ENCODE measurements around the gene CCNI. TPM values are rescaled to one million over a fixed set of nuclear protein-coding genes. Genes with fewer than 3 reads are reported as not detected.
"Not testable (repeated sequence)": the region's sequence is repeated elsewhere in the genome, so short reads cannot be mapped to it uniquely, and the experiment has no call there.

CCNI gene
- total RNA-seq, 1 donor from 2014 or later = 322 TPM

DNA sequence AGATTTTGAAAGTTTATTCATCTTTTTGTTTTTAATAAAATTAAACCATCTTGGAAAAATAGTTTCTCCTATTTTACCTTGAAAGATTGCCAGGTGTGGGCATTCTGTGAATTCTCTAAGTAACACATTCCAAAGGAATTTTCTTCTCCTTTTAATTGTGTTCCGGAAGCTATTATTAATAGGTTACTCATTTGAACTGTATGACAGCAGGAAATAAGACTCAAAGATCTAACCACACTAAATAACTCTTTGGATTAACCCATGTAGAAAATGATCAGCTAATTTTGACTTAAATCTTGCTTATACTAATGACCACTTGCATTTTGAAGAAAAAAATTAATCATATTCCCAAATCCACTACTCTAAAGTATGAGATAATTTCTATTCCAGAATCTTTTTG lies 17.6 kb upstream of the CCNI start:
- H3K27me3 Mint-ChIP-seq = no peaks in the 10 kb centered on the region
- no peak for DNase-seq (ENCODE audit: low spot score, unreplicated experiment)
- no peak overlapping the region for H3K27ac Mint-ChIP-seq
- no peaks in the 10 kb centered on the region for H3K9me3 Mint-ChIP-seq (ENCODE audit: low read depth)
- H3K4me1 Mint-ChIP-seq (ENCODE audit: low read depth) = no peaks in the 10 kb centered on the region
- H3K36me3 Mint-ChIP-seq (ENCODE audit: insufficient read depth) = no peaks in the 10 kb centered on the region
- no peak overlapping the region for H3K4me3 Mint-ChIP-seq (ENCODE audit: low read depth)
- TF ChIP-seq, protein P1, sequence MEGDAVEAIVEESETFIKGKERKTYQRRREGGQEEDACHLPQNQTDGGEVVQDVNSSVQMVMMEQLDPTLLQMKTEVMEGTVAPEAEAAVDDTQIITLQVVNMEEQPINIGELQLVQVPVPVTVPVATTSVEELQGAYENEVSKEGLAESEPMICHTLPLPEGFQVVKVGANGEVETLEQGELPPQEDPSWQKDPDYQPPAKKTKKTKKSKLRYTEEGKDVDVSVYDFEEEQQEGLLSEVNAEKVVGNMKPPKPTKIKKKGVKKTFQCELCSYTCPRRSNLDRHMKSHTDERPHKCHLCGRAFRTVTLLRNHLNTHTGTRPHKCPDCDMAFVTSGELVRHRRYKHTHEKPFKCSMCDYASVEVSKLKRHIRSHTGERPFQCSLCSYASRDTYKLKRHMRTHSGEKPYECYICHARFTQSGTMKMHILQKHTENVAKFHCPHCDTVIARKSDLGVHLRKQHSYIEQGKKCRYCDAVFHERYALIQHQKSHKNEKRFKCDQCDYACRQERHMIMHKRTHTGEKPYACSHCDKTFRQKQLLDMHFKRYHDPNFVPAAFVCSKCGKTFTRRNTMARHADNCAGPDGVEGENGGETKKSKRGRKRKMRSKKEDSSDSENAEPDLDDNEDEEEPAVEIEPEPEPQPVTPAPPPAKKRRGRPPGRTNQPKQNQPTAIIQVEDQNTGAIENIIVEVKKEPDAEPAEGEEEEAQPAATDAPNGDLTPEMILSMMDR (IDR thresholded peaks at IDR 0.05; ENCODE audit: unreplicated experiment) = no peak

DNA sequence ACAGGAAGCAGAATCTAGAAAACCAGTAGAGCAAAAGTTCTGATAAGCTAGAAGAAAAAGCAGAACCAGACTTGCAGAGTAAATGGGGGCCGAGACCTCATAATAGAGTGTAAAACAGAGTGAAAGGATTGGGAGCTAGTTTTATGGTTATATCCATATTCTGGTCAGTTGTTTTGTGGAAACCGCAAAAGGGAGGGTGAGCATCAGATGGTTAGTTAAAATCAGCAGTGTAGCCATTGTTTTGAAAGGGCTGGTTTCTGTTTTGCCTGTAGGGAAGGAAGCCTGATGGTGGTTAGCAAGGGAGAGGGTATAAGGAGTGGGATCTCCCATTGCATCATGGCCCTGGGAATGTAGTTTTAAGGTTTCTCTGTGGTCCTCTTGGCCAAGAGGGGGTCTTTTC lies 17.2 kb upstream of the CCNI start:
- Mint-ChIP-seq H3K9me3 (ENCODE audit: low read depth) (no peaks in the 10 kb centered on the region), H3K27ac (no peak overlapping the region), H3K4me1 (ENCODE audit: low read depth) (no peaks in the 10 kb centered on the region), H3K36me3 (ENCODE audit: insufficient read depth) (no peaks in the 10 kb centered on the region), H3K4me3 (ENCODE audit: low read depth) (no peak overlapping the region), H3K27me3 (no peaks in the 10 kb centered on the region)
- DNase-seq (ENCODE audit: low spot score, unreplicated experiment) = no peak
- TF ChIP-seq, protein P1 (IDR thresholded peaks at IDR 0.05; ENCODE audit: unreplicated experiment) = no peak

DNA sequence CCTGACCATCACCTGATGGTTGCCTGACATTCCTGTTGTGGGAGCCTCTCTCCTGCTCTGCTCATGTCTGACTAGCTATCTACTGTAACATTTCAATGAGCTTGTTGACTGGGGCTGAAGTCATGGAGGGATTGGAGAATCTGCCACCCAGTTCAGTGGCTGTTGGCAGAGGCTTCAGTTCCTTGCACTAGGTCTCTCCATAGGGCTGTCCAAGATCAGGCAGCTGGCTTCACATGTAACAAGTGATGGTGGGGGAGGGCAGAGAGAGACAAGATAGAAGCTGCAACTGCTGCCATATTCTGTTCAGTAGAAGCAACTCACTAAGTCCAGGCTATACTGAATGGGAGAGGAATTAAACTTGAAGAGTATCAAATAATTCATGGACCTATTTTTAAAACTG lies 14.1 kb upstream of the CCNI start:
- no peak for DNase-seq (ENCODE audit: low spot score, unreplicated experiment)
- Mint-ChIP-seq H3K4me1 (ENCODE audit: low read depth) (peaks cover 2% of the 10 kb centered on the region), H3K36me3 (ENCODE audit: insufficient read depth) (no peaks in the 10 kb centered on the region), H3K9me3 (ENCODE audit: low read depth) (no peaks in the 10 kb centered on the region), H3K27ac (no peak overlapping the region), H3K27me3 (no peaks in the 10 kb centered on the region), H3K4me3 (ENCODE audit: low read depth) (no peak overlapping the region)
- TF ChIP-seq, protein P1 (IDR thresholded peaks at IDR 0.05; ENCODE audit: unreplicated experiment) = no peak

DNA sequence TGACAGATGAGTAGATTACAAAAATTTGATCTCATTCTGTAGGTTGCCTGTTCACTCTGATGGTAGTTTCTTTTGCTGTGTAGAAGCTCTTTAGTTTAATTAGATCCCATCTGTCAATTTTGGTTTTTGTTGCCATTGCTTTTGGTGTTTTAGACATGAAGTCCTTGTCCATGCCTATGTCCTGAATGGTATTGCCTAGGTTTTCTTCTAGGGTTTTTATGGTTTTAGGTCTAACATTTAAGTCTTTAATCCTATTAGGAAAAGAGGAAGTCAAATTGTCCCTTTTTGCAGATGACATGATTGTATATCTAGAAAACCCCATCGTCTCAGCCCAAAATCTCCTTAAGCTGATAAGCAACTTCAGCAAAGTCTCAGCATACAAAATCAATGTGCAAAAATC lies 11.2 kb upstream of the CCNI start:
- not testable (repeated sequence) for H3K4me1 Mint-ChIP-seq (ENCODE audit: low read depth); H3K27me3 Mint-ChIP-seq; DNase-seq (ENCODE audit: low spot score, unreplicated experiment); H3K4me3 Mint-ChIP-seq (ENCODE audit: low read depth); H3K27ac Mint-ChIP-seq; H3K36me3 Mint-ChIP-seq (ENCODE audit: insufficient read depth); H3K9me3 Mint-ChIP-seq (ENCODE audit: low read depth)

DNA sequence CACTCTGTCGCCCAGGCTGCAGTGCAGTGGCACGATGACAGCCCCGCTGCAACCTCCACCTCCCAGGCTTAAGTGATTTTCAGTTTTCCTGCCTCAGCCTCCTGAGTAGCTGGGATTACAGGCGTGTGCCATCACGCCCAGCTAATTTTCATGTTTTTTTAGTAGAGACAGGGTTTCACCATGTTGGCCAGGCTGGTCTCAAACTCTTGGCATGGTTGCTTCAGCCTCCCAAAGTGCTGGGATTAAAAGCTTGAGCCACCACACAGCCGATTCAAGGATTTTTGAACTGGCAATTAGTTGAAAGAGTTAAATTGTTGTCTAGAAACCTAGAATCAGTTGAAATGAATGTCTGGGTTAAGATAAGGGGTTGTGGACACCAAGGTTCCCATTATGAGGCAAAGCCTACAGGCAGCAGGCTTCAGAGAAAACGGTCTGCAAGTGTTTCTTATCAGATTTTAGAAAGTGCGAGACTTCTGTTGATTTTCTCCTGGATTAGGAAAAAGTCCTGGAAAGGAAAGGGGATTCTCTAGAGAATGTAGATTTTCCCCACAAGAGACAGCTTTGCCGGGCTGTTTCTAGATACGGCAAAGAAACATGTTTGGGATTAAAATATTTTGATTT lies 8.3 kb upstream of the CCNI start:
- H3K27me3 Mint-ChIP-seq = peaks cover 3% of the 10 kb centered on the region
- no peak overlapping the region for H3K4me3 Mint-ChIP-seq (ENCODE audit: low read depth)
- no peaks in the 10 kb centered on the region for H3K9me3 Mint-ChIP-seq (ENCODE audit: low read depth)
- TF ChIP-seq, protein P1 (IDR thresholded peaks at IDR 0.05; ENCODE audit: unreplicated experiment) = no peak
- peaks cover 10% of the 10 kb centered on the region for H3K4me1 Mint-ChIP-seq (ENCODE audit: low read depth)
- DNase-seq (ENCODE audit: low spot score, unreplicated experiment) = no peak
- no peak overlapping the region for H3K27ac Mint-ChIP-seq
- no peaks in the 10 kb centered on the region for H3K36me3 Mint-ChIP-seq (ENCODE audit: insufficient read depth)

DNA sequence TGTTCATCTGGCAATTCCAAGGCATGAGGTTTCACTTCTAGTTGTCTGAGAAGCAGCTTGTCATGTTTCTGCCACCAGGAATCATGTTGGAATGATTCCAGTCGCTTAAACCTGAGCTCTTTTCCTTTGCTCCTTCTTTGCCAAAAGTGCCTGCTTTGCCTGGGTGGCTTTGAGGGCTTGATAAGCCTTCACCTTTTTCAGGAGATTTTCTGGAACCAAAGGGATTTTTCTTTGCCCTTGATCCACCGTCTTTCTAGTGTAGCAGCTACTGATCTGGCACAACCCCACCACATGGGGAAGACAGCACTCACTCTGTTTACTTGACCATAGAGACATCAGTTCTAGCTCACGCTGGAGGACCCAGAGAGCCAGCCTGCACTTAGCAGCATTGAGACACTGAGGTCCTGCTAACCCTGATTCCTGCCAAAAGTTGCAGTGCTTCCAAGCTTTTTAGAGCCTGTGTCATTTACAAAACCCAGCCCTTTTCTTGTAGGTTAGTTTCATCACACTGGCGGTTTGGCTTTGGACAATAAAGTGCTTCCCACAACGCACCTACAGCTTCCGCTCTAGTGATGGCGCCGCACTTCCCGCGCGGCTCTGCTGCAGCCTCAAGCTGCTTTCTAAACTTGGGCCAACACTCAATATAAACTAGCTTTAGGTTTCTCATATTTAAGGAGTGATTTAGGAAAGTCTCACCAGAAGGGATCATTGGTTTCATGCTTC lies 7.3 kb upstream of the CCNI start:
- Mint-ChIP-seq H3K4me1 (ENCODE audit: low read depth) (peaks cover 10% of the 10 kb centered on the region), H3K4me3 (ENCODE audit: low read depth) (no peak overlapping the region), H3K27me3 (peaks cover 3% of the 10 kb centered on the region), H3K36me3 (ENCODE audit: insufficient read depth) (no peaks in the 10 kb centered on the region), H3K9me3 (ENCODE audit: low read depth) (no peaks in the 10 kb centered on the region), H3K27ac (no peak overlapping the region)
- TF ChIP-seq, protein P1 (IDR thresholded peaks at IDR 0.05; ENCODE audit: unreplicated experiment) = no peak
- DNase-seq (ENCODE audit: low spot score, unreplicated experiment) = no peak

DNA sequence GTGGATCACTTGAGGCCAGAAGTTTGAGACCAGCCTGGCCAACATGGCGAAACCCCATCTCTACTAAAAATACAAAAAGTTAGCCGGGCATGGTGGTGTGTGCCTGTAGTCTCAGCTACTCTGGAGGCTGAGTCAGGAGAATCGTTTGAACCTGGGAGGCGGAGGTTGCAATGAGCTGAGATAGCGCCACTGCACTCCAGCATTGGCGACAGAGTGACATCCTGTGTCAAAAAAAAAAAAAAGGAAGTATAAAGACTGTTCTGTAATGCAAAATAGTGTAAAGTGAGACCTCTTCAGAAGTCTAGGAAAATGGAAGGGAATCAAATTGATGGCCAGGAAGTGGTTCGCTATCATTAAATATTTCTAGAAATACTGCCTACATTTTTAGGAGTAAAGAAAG lies 5.0 kb upstream of the CCNI start:
- H3K9me3 Mint-ChIP-seq (ENCODE audit: low read depth); DNase-seq (ENCODE audit: low spot score, unreplicated experiment); H3K27ac Mint-ChIP-seq; H3K4me3 Mint-ChIP-seq (ENCODE audit: low read depth); H3K36me3 Mint-ChIP-seq (ENCODE audit: insufficient read depth); H3K27me3 Mint-ChIP-seq: not testable (repeated sequence)
- H3K4me1 Mint-ChIP-seq (ENCODE audit: low read depth) = peaks cover 17% of the 10 kb centered on the region

All from progenitor cell of endocrine pancreas (in vitro differentiated cells).